IMR-90 (cell line): ENCODE results near the gene CLP1. TPM values are rescaled to one million over a fixed set of nuclear protein-coding genes. Genes with fewer than 3 reads are reported as not detected.

Experiments used
- ATAC-seq: fragments of 200-7000 bp; cut with Tn5 transposase; 2 replicates; pipeline ENCODE4 v1.9.1; 2020; ENCODE audit warnings: low read depth, mild to moderate bottlenecking, moderate library complexity
- BruUV-seq: library from RNA; stranded (reverse); fragments of 400-500 nt; replicated peaks from 2 replicates; lab custom pipeline; 2021; lab: Mats Ljungman, UMichigan
- CTCF ChIA-PET: fragments of 300-600 bp; formaldehyde crosslinking; extraction: SDS; loops from one replicate; lab custom pipeline; 2021; ENCODE audit warnings: antibody characterized with exemption; lab: Yijun Ruan, JAX
- POLR2A ChIA-PET: fragments of 300-600 bp; sonication (Branson Sonifier 250); formaldehyde crosslinking; loops from one replicate; lab custom pipeline; 2022; ENCODE audit warnings: antibody characterized with exemption; ENCODE audit not compliant: unreplicated experiment; lab: Charles Lee
- DNase-seq: peaks from one replicate; pipeline ENCODE4 v3.0.0; 2013
- H2AFZ ChIP-seq: replicated peaks from 2 replicates; pipeline ENCODE3; 2013; ENCODE audit warnings: low read length, mild to moderate bottlenecking; ENCODE audit not compliant: poor library complexity
- H2AK5ac ChIP-seq: 2 replicates; pipeline ENCODE4 v1.6.1; 2013; ENCODE audit warnings: low read depth, low read length, inconsistent platforms
- H2AK9ac ChIP-seq: replicated peaks from 2 replicates; pipeline ENCODE3; 2013; ENCODE audit warnings: mild to moderate bottlenecking, low read depth, low read length, moderate library complexity; ENCODE audit not compliant: poor library complexity
- H2BK120ac ChIP-seq: 2 replicates; pipeline ENCODE4 v1.6.1; 2013; ENCODE audit warnings: low read depth, low read length, inconsistent platforms
- H2BK15ac ChIP-seq: 3 replicates; pipeline ENCODE4 v1.6.1; 2013; ENCODE audit warnings: low read depth, low read length, inconsistent platforms
- H2BK20ac ChIP-seq: 2 replicates; pipeline ENCODE4 v1.6.1; 2013; ENCODE audit warnings: low read depth, mild to moderate bottlenecking, inconsistent platforms, low read length, moderate library complexity
- H2BK5ac ChIP-seq: 2 replicates; pipeline ENCODE4 v1.6.1; 2013; ENCODE audit warnings: mild to moderate bottlenecking, low read depth, low read length, inconsistent platforms; ENCODE audit not compliant: poor library complexity, severe bottlenecking
- H3K14ac ChIP-seq: replicated peaks from 2 replicates; pipeline ENCODE4 v1.6.1; 2013; ENCODE audit warnings: low read depth, low read length, inconsistent platforms
- H3K18ac ChIP-seq: 2 replicates; pipeline ENCODE4 v1.6.1; 2013; ENCODE audit warnings: low read depth, low read length, control low read depth
- H3K23ac ChIP-seq: 2 replicates; pipeline ENCODE4 v1.6.1; 2013; ENCODE audit warnings: low read depth, low read length, inconsistent platforms
- H3K27ac ChIP-seq: 2 replicates; pipeline ENCODE4 v1.5.1; 2013; ENCODE audit warnings: mild to moderate bottlenecking, control low read depth, low read length; ENCODE audit not compliant: insufficient read depth
- H3K27me3 ChIP-seq: 2 replicates; pipeline ENCODE4 v1.6.1; 2013; ENCODE audit warnings: low read length; ENCODE audit not compliant: control insufficient read depth, insufficient read depth
- H3K36me3 ChIP-seq: 2 replicates; pipeline ENCODE4 v1.6.1; 2013; ENCODE audit warnings: low read length, mixed read lengths; ENCODE audit not compliant: control insufficient read depth, insufficient read depth
- H3K4ac ChIP-seq: 2 replicates; pipeline ENCODE4 v1.6.1; 2013; ENCODE audit warnings: low read depth, low read length, inconsistent platforms
- H3K4me1 ChIP-seq: 2 replicates; pipeline ENCODE4 v1.6.1; 2013; ENCODE audit warnings: low read length, mixed read lengths; ENCODE audit not compliant: control insufficient read depth, insufficient read depth
- H3K4me2 ChIP-seq: 2 replicates; pipeline ENCODE4 v1.6.1; 2013; ENCODE audit warnings: low read depth, mild to moderate bottlenecking, control low read depth, low read length, moderate library complexity
- H3K4me3 ChIP-seq: 2 replicates; pipeline ENCODE4 v1.5.1; 2013; ENCODE audit warnings: low read depth, mild to moderate bottlenecking, control low read depth, low read length, moderate library complexity; ENCODE audit not compliant: insufficient read depth
- H3K56ac ChIP-seq: 2 replicates; pipeline ENCODE4 v1.6.1; 2013; ENCODE audit warnings: low read length, inconsistent platforms; ENCODE audit not compliant: insufficient read depth; ENCODE audit errors: extremely low read depth
- H3K79me1 ChIP-seq, 2 experiments: 2 replicates each; pipeline ENCODE4 v1.6.1; 2013; ENCODE audit warnings: low read length in 2 of 2, inconsistent platforms in 1 of 2, low read depth in 1 of 2
- H3K9ac ChIP-seq: 2 replicates; pipeline ENCODE4 v1.6.1; 2013; ENCODE audit warnings: low read depth, low read length, control low read depth
- H3K9me1 ChIP-seq: 2 replicates; pipeline ENCODE4 v1.6.1; 2013; ENCODE audit warnings: low read length, inconsistent platforms; ENCODE audit not compliant: insufficient read depth
- H3K9me3 ChIP-seq: 2 replicates; pipeline ENCODE4 v1.6.1; 2013; ENCODE audit warnings: low read length; ENCODE audit not compliant: control insufficient read depth, insufficient read depth
- H4K20me1 ChIP-seq: 2 replicates; pipeline ENCODE4 v1.6.1; 2013; ENCODE audit warnings: low read length, inconsistent platforms; ENCODE audit not compliant: insufficient read depth
- H4K5ac ChIP-seq: 2 replicates; pipeline ENCODE4 v1.6.1; 2013; ENCODE audit warnings: mild to moderate bottlenecking, low read depth, low read length, control low read depth
- H4K8ac ChIP-seq, 2 experiments: 2 replicates each; pipeline ENCODE4 v1.6.1; 2013; ENCODE audit warnings: low read depth in 2 of 2, low read length in 2 of 2, control low read depth in 1 of 2, inconsistent platforms in 1 of 2
- H4K91ac ChIP-seq: 2 replicates; pipeline ENCODE4 v1.6.1; 2013; ENCODE audit warnings: low read depth, low read length, inconsistent platforms; ENCODE audit not compliant: insufficient read depth
- BHLHE40 ChIP-seq: fragments of 150-350 bp; IDR thresholded peaks from 2 replicates; pipeline ENCODE4 v1.6.1; 2016; ENCODE audit warnings: mild to moderate bottlenecking, low read depth, low read length
- CEBPB ChIP-seq: IDR thresholded peaks from 2 replicates; pipeline ENCODE4 v1.6.1; 2012; ENCODE audit warnings: low read depth, low read length, improper control_type of control experiment
- CHD1 ChIP-seq: IDR thresholded peaks from 2 replicates; pipeline ENCODE4 v1.6.1; 2012; ENCODE audit warnings: low read depth, low read length, improper control_type of control experiment
- ELK1 ChIP-seq: fragments of 150-350 bp; IDR thresholded peaks from 2 replicates; pipeline ENCODE4 v1.6.1; 2016; ENCODE audit warnings: low read depth, mild to moderate bottlenecking, low read length, moderate library complexity, borderline replicate concordance
- FOS ChIP-seq: fragments of 150-350 bp; IDR thresholded peaks from 2 replicates; pipeline ENCODE4 v1.6.1; 2016; ENCODE audit warnings: low read depth, low read length
- MXI1 ChIP-seq: IDR thresholded peaks from 2 replicates; pipeline ENCODE4 v1.6.1; 2012; ENCODE audit warnings: low read depth, mild to moderate bottlenecking, low read length, moderate library complexity, borderline replicate concordance
- NFE2L2 ChIP-seq: fragments of 150-350 bp; IDR thresholded peaks from 2 replicates; pipeline ENCODE4 v1.6.1; 2016; ENCODE audit warnings: low read depth, mild to moderate bottlenecking, low read length
- POLR2A ChIP-seq: IDR thresholded peaks from 2 replicates; pipeline ENCODE4 v1.6.1; 2012; ENCODE audit warnings: mild to moderate bottlenecking, low read depth, low read length
- USF2 ChIP-seq: fragments of 150-350 bp; IDR thresholded peaks from 2 replicates; pipeline ENCODE4 v1.6.1; 2017; ENCODE audit warnings: mild to moderate bottlenecking, antibody characterized with exemption, low read length, low read depth
- WGBS, 2 experiments: methylation state at CpG; one replicate each; pipeline versions ENCODE4 v1.1.5 to v1.1.7; 2013; ENCODE audit warnings: missing lambda C conversion rate in 2 of 2; ENCODE audit not compliant: insufficient read length in 1 of 2; ENCODE audit errors: extremely low coverage in 2 of 2; 5-methylcytosine and 5-hydroxymethylcytosine counted together
- dilution Hi-C: fragments of 300-500 bp; cut with HindIII; formaldehyde crosslinking; loops from one replicate; pipeline ENCODE4 v1.14.3; 2018; ENCODE audit warnings: low sequenced_read_pairs; ENCODE audit not compliant: unreplicated experiment
- in situ Hi-C: fragments of 300-500 bp; cut with MboI; formaldehyde crosslinking; loops from 3 replicates; pipeline ENCODE4 v1.14.3; 2019; ENCODE audit warnings: low sequenced_read_pairs, inconsistent platforms, mixed read lengths
- intact Hi-C: fragments of 100-400 bp; cut with micrococcal nuclease; formaldehyde crosslinking; loops from 2 replicates; pipeline ENCODE4 v1.10.0; 2022
- polyA plus RNA-seq, 3 experiments: library from polyadenylated mRNA; depleted of rRNA; stranded (reverse); fragments of >200 nt; gene quantifications; 2 replicates each; pipeline ENCODE4 v1.2.3, GENCODE V29; 2012; ENCODE audit warnings: low replicate concordance in 1 of 3
- total RNA-seq: library from RNA; depleted of rRNA; stranded (reverse); fragments of >200 nt; gene quantifications from 2 replicates; pipeline ENCODE4 v1.2.3, GENCODE V29; 2012

CLP1 gene
- total and polyA plus RNA-seq, 2 of the 4 experiments (the other 2 are of a cell fraction), result 16.5 to 24.0 TPM

GRCh38 chr11:57698843-57699365 is 41.3 kb downstream of the CLP1 start:
- Histone ChIP-seq H3K9me3 (no peaks in the 10 kb centered on the region), H2BK120ac (no peak overlapping the region), H3K9me1 (0 out of 2 replicates have a peak, but pooled peaks cover 4% of the 10 kb centered on the region), H3K4ac (no peak overlapping the region), H2AFZ (no peak overlapping the region), H3K4me2 (no peak overlapping the region), H3K23ac (no peak overlapping the region), H3K18ac (no peak overlapping the region), H3K27ac (no peak overlapping the region), H3K36me3 (peaks cover 60% of the 10 kb centered on the region), H3K27me3 (no peaks in the 10 kb centered on the region), H2BK5ac (no peak overlapping the region), H3K79me1 (peaks cover 4 to 5% of the 10 kb centered on the region in 2 experiments; a peak in 3 of 4 replicates), H3K4me1 (no peaks in the 10 kb centered on the region), H4K5ac (no peak overlapping the region), H3K56ac (no peak overlapping the region), H4K20me1 (no peaks in the 10 kb centered on the region; the same call in 1 of the 2 replicates), H2BK15ac (no peak overlapping the region), H3K14ac (no peak overlapping the region), H2AK9ac (peak overlapping the region; percentile 48), H3K9ac (no peak overlapping the region), H2AK5ac (no peak overlapping the region), H4K91ac (no peak overlapping the region), H3K4me3 (no peak overlapping the region), H2BK20ac (no peak overlapping the region), H4K8ac (no peak overlapping the region)
- DNase-seq, result no peak
- no TSS peak for BruUV-seq
- CTCF ChIA-PET, result no interaction called here
- TF ChIP-seq POLR2A, result no peak
- TF ChIP-seq MXI1, result no peak
- no peak for TF ChIP-seq BHLHE40
- no peak for TF ChIP-seq ELK1
- TF ChIP-seq CEBPB, result no peak
- TF ChIP-seq NFE2L2, result no peak
- TF ChIP-seq CHD1, result no peak
- TF ChIP-seq FOS, result no peak
- TF ChIP-seq USF2, result no peak
- intact Hi-C loops, result no loop called here
- no peak for ATAC-seq
- WGBS, 2 experiments, result 93% methylated on average over 12 of the region's 18 CpGs; no CpG with 5 or more reads in 1 of the 2 experiments
- POLR2A ChIA-PET, result no interaction called here
- in situ Hi-C loops, result no loop called here
- dilution Hi-C loops, result no loop called here
